ENCODE results near the gene CLIC5. TPM values are rescaled to one million over a fixed set of nuclear protein-coding genes. Genes with fewer than 3 reads are reported as not detected.

The CLIC5 gene
- total RNA-seq, 6 donors from 2014 or later: 110 to 197 (median 138) TPM

DNA sequence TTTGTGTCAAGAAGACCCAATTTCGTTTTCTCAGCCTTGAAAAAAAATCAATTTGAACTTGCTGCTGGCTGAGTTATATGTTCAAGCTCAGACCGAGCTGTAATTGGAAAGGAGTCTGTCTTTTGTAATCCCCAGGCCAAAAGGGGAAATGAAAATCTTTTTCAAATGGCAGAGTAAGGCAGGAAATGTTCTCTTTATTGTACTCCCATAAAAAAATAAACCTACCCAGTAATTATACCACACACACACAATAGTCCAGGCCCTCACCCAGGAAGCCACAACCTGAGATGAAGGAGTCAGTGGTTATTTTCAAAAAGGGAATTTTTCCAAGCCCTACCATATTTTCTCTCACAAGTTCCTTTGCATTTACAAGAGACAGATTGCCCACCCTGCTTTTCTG is 45.3 kb downstream of the CLIC5 start:
- TF ChIP-seq POLR2AphosphoS5 (IDR thresholded peaks at IDR 0.05): no peak
- no peak for TF ChIP-seq POLR2A (IDR thresholded peaks at IDR 0.05)
- TF ChIP-seq, protein P1, sequence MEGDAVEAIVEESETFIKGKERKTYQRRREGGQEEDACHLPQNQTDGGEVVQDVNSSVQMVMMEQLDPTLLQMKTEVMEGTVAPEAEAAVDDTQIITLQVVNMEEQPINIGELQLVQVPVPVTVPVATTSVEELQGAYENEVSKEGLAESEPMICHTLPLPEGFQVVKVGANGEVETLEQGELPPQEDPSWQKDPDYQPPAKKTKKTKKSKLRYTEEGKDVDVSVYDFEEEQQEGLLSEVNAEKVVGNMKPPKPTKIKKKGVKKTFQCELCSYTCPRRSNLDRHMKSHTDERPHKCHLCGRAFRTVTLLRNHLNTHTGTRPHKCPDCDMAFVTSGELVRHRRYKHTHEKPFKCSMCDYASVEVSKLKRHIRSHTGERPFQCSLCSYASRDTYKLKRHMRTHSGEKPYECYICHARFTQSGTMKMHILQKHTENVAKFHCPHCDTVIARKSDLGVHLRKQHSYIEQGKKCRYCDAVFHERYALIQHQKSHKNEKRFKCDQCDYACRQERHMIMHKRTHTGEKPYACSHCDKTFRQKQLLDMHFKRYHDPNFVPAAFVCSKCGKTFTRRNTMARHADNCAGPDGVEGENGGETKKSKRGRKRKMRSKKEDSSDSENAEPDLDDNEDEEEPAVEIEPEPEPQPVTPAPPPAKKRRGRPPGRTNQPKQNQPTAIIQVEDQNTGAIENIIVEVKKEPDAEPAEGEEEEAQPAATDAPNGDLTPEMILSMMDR (IDR thresholded peaks at IDR 0.05): no peak
- TF ChIP-seq EP300 (IDR thresholded peaks at IDR 0.05): no peak
- ATAC-seq (ENCODE audit: low FRiP score in 2 of 2) (no peak), DNase-seq (no peak)
- WGBS, 2 donors: 31 to 45% methylated on average over 2 of the region's 2 CpGs
- H3K27ac ChIP-seq: peak overlapping the region in 3 of 4 donors; percentile 42 to 76 (median 47)
- H3K27me3 ChIP-seq: no peaks in the 10 kb centered on the region
- no peaks in the 10 kb centered on the region for H3K36me3 ChIP-seq
- no peak overlapping the region for H3K4me3 ChIP-seq
- peaks cover 0 to 8% (median 0%) of the 10 kb centered on the region in 4 donors for H3K4me1 ChIP-seq
- H3K9me3 ChIP-seq: peaks cover 0 to 3% (median 1%) of the 10 kb centered on the region in 4 donors

DNA sequence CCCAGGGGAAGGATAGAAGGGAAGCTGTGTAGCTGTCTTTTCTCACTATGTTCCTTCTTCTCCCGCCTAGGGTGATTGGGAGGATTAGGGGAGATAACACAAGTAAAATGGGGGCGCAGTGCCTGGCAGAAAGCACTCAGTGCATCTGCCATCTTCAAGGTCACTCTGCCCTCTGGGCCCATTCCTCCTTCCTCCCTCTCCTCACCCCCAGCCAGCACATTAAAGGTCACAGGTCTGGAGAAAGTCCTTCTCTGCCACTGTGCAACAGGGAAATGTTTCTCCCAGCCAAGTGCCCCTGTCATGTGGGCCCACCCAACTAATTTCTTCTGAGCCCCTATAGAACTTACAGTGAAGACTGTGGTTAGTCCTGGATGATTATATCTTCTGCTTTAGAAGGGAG is 45.8 kb downstream of the CLIC5 start:
- 88 to 100% methylated on average over 2 of the region's 2 CpGs for WGBS, 2 donors
- Histone ChIP-seq H3K27ac (peak overlapping the region in 3 of 4 donors; percentile 42 to 76 (median 47)), H3K27me3 (no peaks in the 10 kb centered on the region), H3K4me1 (peaks cover 0 to 8% (median 0%) of the 10 kb centered on the region in 4 donors), H3K9me3 (no peaks in the 10 kb centered on the region), H3K4me3 (no peak overlapping the region), H3K36me3 (no peaks in the 10 kb centered on the region)
- TF ChIP-seq POLR2A (IDR thresholded peaks at IDR 0.05) (no peak), EP300 (IDR thresholded peaks at IDR 0.05) (no peak), POLR2AphosphoS5 (IDR thresholded peaks at IDR 0.05) (no peak)
- TF ChIP-seq, protein P1 (IDR thresholded peaks at IDR 0.05): no peak
- ATAC-seq (ENCODE audit: low FRiP score in 2 of 2) (no peak), DNase-seq (no peak)

DNA sequence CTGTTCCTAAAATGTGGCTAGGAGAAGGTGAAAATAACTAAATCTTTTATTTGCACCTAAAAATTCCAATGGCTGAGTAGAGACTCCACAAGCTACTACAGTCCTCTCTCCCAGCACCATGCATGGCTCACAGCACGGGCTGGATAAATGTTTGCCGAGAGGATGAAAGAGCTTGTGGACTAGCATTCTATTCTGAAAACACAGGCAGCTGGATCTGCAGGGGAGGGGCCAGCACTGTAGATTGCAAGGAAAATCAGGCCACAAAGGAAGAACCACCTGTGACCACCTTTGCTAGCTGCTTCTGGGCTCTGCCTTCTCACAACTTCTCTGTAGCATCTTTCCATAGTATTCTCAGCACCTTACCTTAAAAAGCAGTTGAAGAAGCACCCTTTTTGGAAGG is 46.6 kb downstream of the CLIC5 start:
- Histone ChIP-seq H3K27me3 (no peaks in the 10 kb centered on the region), H3K9me3 (peaks cover 0 to 3% (median 0%) of the 10 kb centered on the region in 4 donors), H3K4me1 (peaks cover 0 to 8% (median 0%) of the 10 kb centered on the region in 4 donors), H3K27ac (no peak overlapping the region), H3K36me3 (no peaks in the 10 kb centered on the region), H3K4me3 (no peak overlapping the region)
- TF ChIP-seq, protein P1 (IDR thresholded peaks at IDR 0.05): no peak
- TF ChIP-seq POLR2A (IDR thresholded peaks at IDR 0.05): no peak
- no peak for TF ChIP-seq POLR2AphosphoS5 (IDR thresholded peaks at IDR 0.05)
- TF ChIP-seq EP300 (IDR thresholded peaks at IDR 0.05): no peak
- 83 to 89% methylated on average over 2 of the region's 2 CpGs for WGBS, 2 donors
- DNase-seq (no peak), ATAC-seq (ENCODE audit: low FRiP score in 2 of 2) (no peak)

DNA sequence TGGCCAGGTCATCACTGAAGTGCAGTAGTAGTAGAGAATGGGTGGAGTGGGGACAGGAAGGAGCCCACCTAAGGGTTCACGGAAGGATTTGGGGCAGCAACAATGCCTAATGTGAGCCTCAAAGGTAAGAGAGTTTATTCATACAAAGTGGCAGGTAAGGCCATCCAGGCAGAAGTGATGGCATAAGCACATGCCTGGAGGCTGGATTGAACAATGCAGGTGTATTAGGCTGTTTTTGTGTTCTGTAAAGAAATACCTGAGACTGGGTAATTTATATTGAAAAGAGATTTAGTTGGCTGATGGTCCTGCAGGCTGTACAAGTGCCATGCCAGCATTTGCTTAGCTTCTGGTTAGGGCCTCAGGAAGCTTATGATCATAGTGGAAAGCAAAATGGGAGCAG is 48.3 kb downstream of the CLIC5 start:
- TF ChIP-seq POLR2AphosphoS5 (IDR thresholded peaks at IDR 0.05): no peak
- TF ChIP-seq, protein P1 (IDR thresholded peaks at IDR 0.05): no peak
- TF ChIP-seq EP300 (IDR thresholded peaks at IDR 0.05): no peak
- TF ChIP-seq POLR2A (IDR thresholded peaks at IDR 0.05): no peak
- Histone ChIP-seq H3K4me1 (peaks cover 0 to 6% (median 0%) of the 10 kb centered on the region in 4 donors), H3K4me3 (no peak overlapping the region), H3K9me3 (peaks cover 0 to 3% (median 0%) of the 10 kb centered on the region in 4 donors), H3K27me3 (no peaks in the 10 kb centered on the region), H3K36me3 (no peaks in the 10 kb centered on the region), H3K27ac (no peak overlapping the region)
- DNase-seq (peak in 1 of 2 donors; percentile 31), ATAC-seq (ENCODE audit: low FRiP score in 2 of 2) (no peak)
- 87 to 91% methylated on average over 1 of the region's 1 CpG for WGBS, 2 donors

DNA sequence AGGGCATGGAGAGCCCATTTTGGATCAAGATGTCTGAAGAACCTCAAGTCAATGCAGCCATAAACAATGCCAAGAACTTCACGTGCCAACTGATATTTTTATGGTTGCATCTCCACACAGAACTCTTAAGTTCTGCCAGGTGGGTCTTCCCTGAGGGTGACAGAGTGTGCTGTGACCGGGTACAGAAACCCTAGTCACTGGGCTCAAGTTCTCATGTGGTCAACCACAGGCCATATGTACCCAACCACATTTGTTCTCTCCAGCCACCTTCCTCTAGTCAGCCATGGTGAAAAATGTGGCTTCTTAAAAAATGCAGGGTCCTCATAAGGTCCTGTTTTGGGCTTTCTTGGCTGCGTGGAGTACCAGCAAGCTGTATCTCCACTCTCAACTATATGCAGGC is 48.9 kb downstream of the CLIC5 start:
- no peak for ATAC-seq (ENCODE audit: low FRiP score in 2 of 2)
- WGBS, 2 donors: 79 to 86% methylated on average over 2 to 3 of the region's 3 CpGs
- H3K27ac ChIP-seq: no peak overlapping the region
- peaks cover 0 to 3% (median 0%) of the 10 kb centered on the region in 4 donors for H3K9me3 ChIP-seq
- TF ChIP-seq EP300 (IDR thresholded peaks at IDR 0.05) (no peak), POLR2AphosphoS5 (IDR thresholded peaks at IDR 0.05) (no peak), POLR2A (IDR thresholded peaks at IDR 0.05) (no peak)
- TF ChIP-seq, protein P1 (IDR thresholded peaks at IDR 0.05): no peak
- no peak overlapping the region for H3K4me3 ChIP-seq
- H3K36me3 ChIP-seq: no peaks in the 10 kb centered on the region
- H3K27me3 ChIP-seq: no peaks in the 10 kb centered on the region
- no peak for DNase-seq
- H3K4me1 ChIP-seq: peaks cover 0 to 6% (median 0%) of the 10 kb centered on the region in 4 donors
